HepG2 (cell line): ENCODE measurements around the gene GYG1. TPM values are rescaled to one million over a fixed set of nuclear protein-coding genes. Genes with fewer than 3 reads are reported as not detected.

Experiments
- ATAC-seq: fragments of 200-7000 bp; cut with Tn5 transposase; 3 replicates; pipeline ENCODE4 v1.9.1; 2020; ENCODE audit warnings: mild to moderate bottlenecking, moderate library complexity
- BruUV-seq: library from RNA; stranded (reverse); fragments of 400-500 nt; replicated peaks from 2 replicates; lab custom pipeline; 2021; lab: Mats Ljungman, UMichigan
- CTCF ChIA-PET: fragments of 300-600 bp; formaldehyde crosslinking; extraction: SDS; loops from one replicate; lab custom pipeline; 2021; ENCODE audit warnings: low total read pairs, inconsistent platforms, low intra/inter-chr PET ratio; lab: Yijun Ruan, JAX
- POLR2A ChIA-PET: fragments of 350-600 bp; sonication (Branson Sonifier 250); formaldehyde crosslinking; loops from one replicate; lab custom pipeline; 2020; ENCODE audit warnings: antibody characterized with exemption, inconsistent platforms; lab: Yijun Ruan, JAX
- DNase-seq: peaks from one replicate; pipeline ENCODE4 v3.0.0-alpha.2; 2015; ENCODE audit warnings: low spot score
- FAIRE-seq: peaks from 3 replicates; lab custom pipeline; 2011; peaks lifted over from hg19 to GRCh38; lab: Jason Lieb, UNC
- H2AFZ ChIP-seq: one replicate; pipeline ENCODE4 v1.6.1; 2011; ENCODE audit warnings: low read length, inconsistent platforms
- H3K27ac ChIP-seq: fragments of 300-600 bp; 3 replicates; pipeline ENCODE4 v1.8.0; 2011; ENCODE audit warnings: mixed run types, mild to moderate bottlenecking, mixed read lengths, low read length, inconsistent platforms; ENCODE audit not compliant: insufficient read depth; ENCODE audit errors: extremely low read length
- H3K27me3 ChIP-seq, 2 experiments: fragments of 200-600 bp in 1 of 2; 2 replicates in 1 of 2; 3 replicates in 1 of 2; pipeline versions ENCODE4 v1.6.0 to v1.8.0; 2011; ENCODE audit warnings: low read length in 2 of 2, mild to moderate bottlenecking in 2 of 2, moderate library complexity in 2 of 2, inconsistent platforms in 1 of 2; ENCODE audit not compliant: insufficient read depth in 2 of 2, control insufficient read depth in 1 of 2
- H3K36me3 ChIP-seq, 2 experiments: fragments of 200-600 bp in 1 of 2; replicated peaks in 1 of 2; 2 replicates in 1 of 2; 3 replicates in 1 of 2; pipeline versions ENCODE4 v1.5.1 to v1.8.0; 2011; ENCODE audit warnings: low read length in 2 of 2, inconsistent platforms in 1 of 2; ENCODE audit not compliant: insufficient read depth in 2 of 2, control insufficient read depth in 1 of 2
- H3K4me1 ChIP-seq: 2 replicates; pipeline ENCODE4 v1.5.1; 2012; ENCODE audit warnings: low read length, inconsistent platforms; ENCODE audit not compliant: insufficient read depth
- H3K4me2 ChIP-seq: 2 replicates; pipeline ENCODE4 v1.6.0; 2011; ENCODE audit warnings: low read depth, low read length, inconsistent platforms
- H3K4me3 ChIP-seq, 3 experiments: fragments of 200-600 bp in 1 of 3; sonication (generic), shearing (Covaris generic) in 1 of 3; replicated peaks in 1 of 3; 2 replicates each; pipeline ENCODE4 v1.5.1; 2011 to 2016; ENCODE audit warnings: low read length in 3 of 3, inconsistent platforms in 2 of 3, low read depth in 2 of 3, mild to moderate bottlenecking in 2 of 3, control low read depth in 1 of 3, mixed read lengths in 1 of 3; ENCODE audit not compliant: insufficient read depth in 1 of 3
- H3K79me2 ChIP-seq: one replicate; pipeline ENCODE4 v1.6.1; 2011; ENCODE audit warnings: low read length, inconsistent platforms; ENCODE audit not compliant: insufficient read depth
- H3K9ac ChIP-seq: 2 replicates; pipeline ENCODE4 v1.6.0; 2011; ENCODE audit warnings: mild to moderate bottlenecking, low read depth, low read length, inconsistent platforms; ENCODE audit not compliant: insufficient read depth
- H3K9me3 ChIP-seq: 2 replicates; pipeline ENCODE4 v1.5.1; 2012; ENCODE audit warnings: mild to moderate bottlenecking, low read length
- H4K20me1 ChIP-seq: 2 replicates; pipeline ENCODE4 v1.6.0; 2011; ENCODE audit warnings: inconsistent platforms, mild to moderate bottlenecking, low read length, moderate library complexity; ENCODE audit not compliant: insufficient read depth
- AHR ChIP-seq: IDR thresholded peaks from 2 replicates; pipeline ENCODE4 v1.6.1; 2018; ENCODE audit warnings: missing genetic modification reagents, missing compliant biosample characterization
- MXD4 ChIP-seq: IDR thresholded peaks from 2 replicates; pipeline ENCODE4 v1.6.1; 2016; ENCODE audit warnings: mild to moderate bottlenecking, missing biosample characterization, missing genetic modification reagents
- SATB2 ChIP-seq: sonication (generic); formaldehyde crosslinking; IDR thresholded peaks from 2 replicates; pipeline ENCODE4 v1.5.0; 2020; ENCODE audit warnings: missing genetic modification reagents
- SIN3A ChIP-seq: IDR thresholded peaks from 2 replicates; pipeline ENCODE4 v1.6.1; 2011; ENCODE audit warnings: low read depth, mild to moderate bottlenecking, control low read depth, low read length, borderline replicate concordance
- WGBS: methylation state at CpG from one replicate; pipeline ENCODE4 v1.1.6; 2017; ENCODE audit warnings: low lambda C conversion rate; 5-methylcytosine and 5-hydroxymethylcytosine counted together
- in situ Hi-C: cut with HindIII; loops from 2 replicates; pipeline ENCODE4 v1.10.0; 2017; ENCODE audit warnings: low pct_unique_long_range_greater_than_20kb; ENCODE audit not compliant: extremely low pct_ligation_motif_present
- intact Hi-C: fragments of 100-400 bp; cut with micrococcal nuclease; formaldehyde crosslinking; loops from one replicate; pipeline ENCODE4 v1.10.0; 2022; ENCODE audit not compliant: unreplicated experiment
- polyA plus RNA-seq, 8 experiments: library from polyadenylated mRNA; depleted of rRNA in 3 of 8; stranded (reverse) in 7 of 8; unstranded in 1 of 8; fragments of >200 nt; fragmentation: Illumina TruSeq in 4 of 8; extraction: Trizol in 4 of 8; gene quantifications; 2 replicates each; pipeline versions ENCODE4 v1.2.1 to v1.2.3, GENCODE V29; 2011 to 2016; ENCODE audit warnings: low read depth in 4 of 8, missing spikeins in 1 of 8, mixed read lengths in 1 of 8; ENCODE audit not compliant: insufficient read depth in 1 of 8
- total RNA-seq, 5 experiments: library from RNA; depleted of rRNA; stranded (reverse); fragments of >200 nt; fragmentation: Illumina TruSeq; extraction: Trizol; gene quantifications; 2 replicates each; pipeline ENCODE4 v1.2.3, GENCODE V29; 2016; ENCODE audit warnings: low read depth in 1 of 5
- TF ChIP-seq, protein P1 (sequence below), 2 experiments: fragments of 450-650 bp in 1 of 2; sonication (generic) in 1 of 2; formaldehyde crosslinking in 1 of 2; IDR thresholded peaks; 2 replicates each; pipeline versions ENCODE4 v1.6.1 to v1.8.0; 2016 to 2022; ENCODE audit warnings: antibody characterized with exemption in 1 of 2, mild to moderate bottlenecking in 1 of 2, missing genetic modification reagents in 1 of 2
- TF ChIP-seq, protein P2 (sequence below): sonication (generic); formaldehyde crosslinking; IDR thresholded peaks from 2 replicates; pipeline ENCODE4 v1.4.0; 2020; ENCODE audit warnings: mild to moderate bottlenecking, missing genetic modification reagents

Gene GYG1
- total and polyA plus RNA-seq, 2 of the 13 experiments (the other 11 are each of a cell fraction or from before 2014, with no cell fraction given), result 15.7 to 28.1 TPM

DNA sequence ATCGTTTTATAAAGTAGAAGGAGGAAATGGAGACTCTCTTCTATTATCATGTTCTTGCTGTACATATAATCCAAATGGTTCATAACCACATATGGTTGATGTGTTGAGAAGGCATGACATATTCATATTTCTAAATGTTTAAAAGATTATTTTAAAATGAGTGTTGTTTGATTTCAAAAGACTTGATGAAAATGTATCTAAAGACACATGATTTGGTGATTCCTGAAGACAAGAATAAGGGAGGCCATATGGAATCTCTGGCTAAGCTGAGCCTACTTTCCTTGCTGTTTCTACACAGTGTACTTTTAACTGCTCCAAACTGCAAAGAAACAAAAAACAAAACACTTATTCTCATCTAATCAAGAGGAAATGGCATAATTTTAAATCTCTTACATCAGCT, 23.0 kb upstream of the GYG1 start (continued):
- TF ChIP-seq, protein P1, sequence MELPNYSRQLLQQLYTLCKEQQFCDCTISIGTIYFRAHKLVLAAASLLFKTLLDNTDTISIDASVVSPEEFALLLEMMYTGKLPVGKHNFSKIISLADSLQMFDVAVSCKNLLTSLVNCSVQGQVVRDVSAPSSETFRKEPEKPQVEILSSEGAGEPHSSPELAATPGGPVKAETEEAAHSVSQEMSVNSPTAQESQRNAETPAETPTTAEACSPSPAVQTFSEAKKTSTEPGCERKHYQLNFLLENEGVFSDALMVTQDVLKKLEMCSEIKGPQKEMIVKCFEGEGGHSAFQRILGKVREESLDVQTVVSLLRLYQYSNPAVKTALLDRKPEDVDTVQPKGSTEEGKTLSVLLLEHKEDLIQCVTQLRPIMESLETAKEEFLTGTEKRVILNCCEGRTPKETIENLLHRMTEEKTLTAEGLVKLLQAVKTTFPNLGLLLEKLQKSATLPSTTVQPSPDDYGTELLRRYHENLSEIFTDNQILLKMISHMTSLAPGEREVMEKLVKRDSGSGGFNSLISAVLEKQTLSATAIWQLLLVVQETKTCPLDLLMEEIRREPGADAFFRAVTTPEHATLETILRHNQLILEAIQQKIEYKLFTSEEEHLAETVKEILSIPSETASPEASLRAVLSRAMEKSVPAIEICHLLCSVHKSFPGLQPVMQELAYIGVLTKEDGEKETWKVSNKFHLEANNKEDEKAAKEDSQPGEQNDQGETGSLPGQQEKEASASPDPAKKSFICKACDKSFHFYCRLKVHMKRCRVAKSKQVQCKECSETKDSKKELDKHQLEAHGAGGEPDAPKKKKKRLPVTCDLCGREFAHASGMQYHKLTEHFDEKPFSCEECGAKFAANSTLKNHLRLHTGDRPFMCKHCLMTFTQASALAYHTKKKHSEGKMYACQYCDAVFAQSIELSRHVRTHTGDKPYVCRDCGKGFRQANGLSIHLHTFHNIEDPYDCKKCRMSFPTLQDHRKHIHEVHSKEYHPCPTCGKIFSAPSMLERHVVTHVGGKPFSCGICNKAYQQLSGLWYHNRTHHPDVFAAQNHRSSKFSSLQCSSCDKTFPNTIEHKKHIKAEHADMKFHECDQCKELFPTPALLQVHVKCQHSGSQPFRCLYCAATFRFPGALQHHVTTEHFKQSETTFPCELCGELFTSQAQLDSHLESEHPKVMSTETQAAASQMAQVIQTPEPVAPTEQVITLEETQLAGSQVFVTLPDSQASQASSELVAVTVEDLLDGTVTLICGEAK (IDR thresholded peaks at IDR 0.05), result no peak
- TF ChIP-seq, protein P1 (CRISPR knock-in tag; IDR thresholded peaks at IDR 0.05), result no peak

DNA sequence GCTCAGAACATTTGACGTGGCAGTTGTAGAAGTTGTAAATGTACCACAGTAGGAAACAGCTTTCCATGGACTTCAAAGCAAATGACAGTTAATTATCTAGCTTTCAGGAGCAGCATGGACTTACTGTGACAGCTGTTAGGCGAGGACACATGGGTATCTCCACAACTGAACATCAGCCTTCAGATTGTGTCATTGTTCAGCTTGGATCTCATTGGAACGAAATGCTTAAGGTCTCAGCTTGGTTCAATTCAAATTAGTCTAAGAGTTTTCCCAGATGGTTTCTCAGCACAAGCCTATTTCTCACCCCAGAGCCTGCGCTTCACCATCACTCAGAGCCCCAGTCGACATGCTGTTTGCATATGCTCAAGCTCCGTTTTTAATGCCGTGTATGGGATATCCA, 21.1 kb upstream of the GYG1 start:
- no peaks in the 10 kb centered on the region for H3K9me3 ChIP-seq
- no peaks in the 10 kb centered on the region; a peak in 1 of 5 replicates for H3K27me3 ChIP-seq
- no peaks in the 10 kb centered on the region for H3K36me3 ChIP-seq
- in situ Hi-C loops (no loop called here), intact Hi-C loops (no loop called here)
- no peak overlapping the region for H3K4me2 ChIP-seq
- H4K20me1 ChIP-seq, result no peaks in the 10 kb centered on the region
- FAIRE-seq (no peak), DNase-seq (no peak), ATAC-seq (no peak)
- no peak overlapping the region for H3K9ac ChIP-seq
- no peaks in the 10 kb centered on the region for H3K79me2 ChIP-seq
- ChIA-PET POLR2A (interaction anchor here (0.7 kb wide), 1 partner anchor 21 kb away, joined by 3 read pairs; the partner anchor contains the start of gene GYG1), CTCF (no interaction called here)
- no peak overlapping the region for H2AFZ ChIP-seq
- no peak overlapping the region for H3K27ac ChIP-seq
- BruUV-seq, result no TSS peak
- H3K4me3 ChIP-seq, result no peak overlapping the region
- peaks cover 4% of the 10 kb centered on the region; the same call in 1 of the 2 replicates for H3K4me1 ChIP-seq
- 57% methylated on average over 7 of the region's 7 CpGs for WGBS
- TF ChIP-seq, protein P2, sequence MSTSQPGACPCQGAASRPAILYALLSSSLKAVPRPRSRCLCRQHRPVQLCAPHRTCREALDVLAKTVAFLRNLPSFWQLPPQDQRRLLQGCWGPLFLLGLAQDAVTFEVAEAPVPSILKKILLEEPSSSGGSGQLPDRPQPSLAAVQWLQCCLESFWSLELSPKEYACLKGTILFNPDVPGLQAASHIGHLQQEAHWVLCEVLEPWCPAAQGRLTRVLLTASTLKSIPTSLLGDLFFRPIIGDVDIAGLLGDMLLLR (CRISPR knock-in tag), result no peak
- no peak for TF ChIP-seq SATB2 (CRISPR knock-in tag)
- no peak for TF ChIP-seq AHR
- TF ChIP-seq SIN3A, result no peak
- no peak for TF ChIP-seq MXD4 (CRISPR knock-in tag)
